Pancreas (tissue), 10 donors: ENCODE data around the gene KRTAP10-2. TPM values are rescaled to one million over a fixed set of nuclear protein-coding genes. Genes with fewer than 3 reads are reported as not detected.

Experiments
- ATAC-seq, 4 donors: fragments of 200-7000 bp; cut with Tn5 transposase; one replicate each; pipeline versions ENCODE4 v1.8.0 to v1.9.1; 2020; ENCODE audit warnings: mild to moderate bottlenecking in 4 of 4, moderate library complexity in 4 of 4
- DNase-seq, 6 donors: peaks; one replicate each; pipeline ENCODE4 v3.0.0-alpha.2; 2020
- FAIRE-seq: peaks from 2 replicates; lab custom pipeline; 2012; peaks lifted over from hg19 to GRCh38; lab: Jason Lieb, UNC
- H3K27ac ChIP-seq, 4 donors: fragments of 200-600 bp; sonication (generic); 1 replicate in 3 of 4; 2 replicates in 1 of 4; pipeline versions ENCODE4 v1.5.0 to v1.8.0; 2020
- H3K27me3 ChIP-seq, 4 donors: fragments of 200-600 bp; one replicate each; pipeline ENCODE4 v1.8.0; 2021
- H3K36me3 ChIP-seq, 3 donors: fragments of 200-600 bp; sonication (generic) in 1 of 3; one replicate each; pipeline versions ENCODE4 v1.5.0 to v1.8.0; 2020 to 2021
- H3K4me1 ChIP-seq, 3 donors: fragments of 200-600 bp; one replicate each; pipeline ENCODE4 v1.8.0; 2021
- H3K4me3 ChIP-seq, 4 donors: fragments of 200-600 bp; sonication (generic) in 2 of 4; one replicate each; pipeline versions ENCODE4 v1.5.0 to v1.8.0; 2020 to 2021
- H3K9me3 ChIP-seq, 4 donors: fragments of 200-600 bp; one replicate each; pipeline ENCODE4 v1.8.0; 2021
- WGBS, 2 donors: extraction: QIAGEN DNeasy Blood & Tissue Kit; methylation state at CpG; one replicate each; pipeline ENCODE4 v1.1.7; 2013; 5-methylcytosine and 5-hydroxymethylcytosine counted together
- intact Hi-C, 3 donors: fragments of 100-400 bp; cut with DNase I; formaldehyde crosslinking; loops; one replicate each; pipeline versions ENCODE4 v1.11.1 to v1.14.2; 2022
- polyA plus RNA-seq, 2 donors: library from polyadenylated mRNA; stranded (reverse); fragments of 200-250 nt; gene quantifications; one replicate each; pipeline ENCODE4 v1.2.3, GENCODE V29; 2013
- total RNA-seq, 6 donors: library from RNA; stranded (reverse); fragmentation: NEBNext Ultra II Directional in 4 of 6; extraction: Animal tissue kit (Norgen Biotek cat#: 25700) in 4 of 6; gene quantifications; one replicate each; pipeline versions ENCODE4 v1.2.1 to v1.2.4, GENCODE V29; 2021 to 2023
- TF ChIP-seq, protein P1 (sequence below), 4 donors: fragments of 200-600 bp; sonication (generic) in 3 of 4; IDR thresholded peaks; one replicate each; pipeline versions ENCODE4 v1.5.0 to v1.8.0; 2021; ENCODE audit warnings: antibody characterized with exemption in 4 of 4
- donor health status: healthy with polysubstance abuse.
- donor health status: DM: no; HTN: no; CAD: no; lungs with moderate emphysema.
- donor health status: DM: no; HTN: no; CAD: no.
- donor health status: control.
- donor health status: control.
- donor health status: Bipolar disorder and iron deficiency.
- donor health status: DM: yes; HTN: yes; CAD: no.
- donor health status: DM: no; HTN: no; CAD: no.
- donor health status: DM: no; HTN: no; CAD: no.
- donor health status: DM: yes; HTN: yes; CAD: no.

Gene KRTAP10-2
- total and polyA plus RNA-seq, 8 donors = not detected

DNA sequence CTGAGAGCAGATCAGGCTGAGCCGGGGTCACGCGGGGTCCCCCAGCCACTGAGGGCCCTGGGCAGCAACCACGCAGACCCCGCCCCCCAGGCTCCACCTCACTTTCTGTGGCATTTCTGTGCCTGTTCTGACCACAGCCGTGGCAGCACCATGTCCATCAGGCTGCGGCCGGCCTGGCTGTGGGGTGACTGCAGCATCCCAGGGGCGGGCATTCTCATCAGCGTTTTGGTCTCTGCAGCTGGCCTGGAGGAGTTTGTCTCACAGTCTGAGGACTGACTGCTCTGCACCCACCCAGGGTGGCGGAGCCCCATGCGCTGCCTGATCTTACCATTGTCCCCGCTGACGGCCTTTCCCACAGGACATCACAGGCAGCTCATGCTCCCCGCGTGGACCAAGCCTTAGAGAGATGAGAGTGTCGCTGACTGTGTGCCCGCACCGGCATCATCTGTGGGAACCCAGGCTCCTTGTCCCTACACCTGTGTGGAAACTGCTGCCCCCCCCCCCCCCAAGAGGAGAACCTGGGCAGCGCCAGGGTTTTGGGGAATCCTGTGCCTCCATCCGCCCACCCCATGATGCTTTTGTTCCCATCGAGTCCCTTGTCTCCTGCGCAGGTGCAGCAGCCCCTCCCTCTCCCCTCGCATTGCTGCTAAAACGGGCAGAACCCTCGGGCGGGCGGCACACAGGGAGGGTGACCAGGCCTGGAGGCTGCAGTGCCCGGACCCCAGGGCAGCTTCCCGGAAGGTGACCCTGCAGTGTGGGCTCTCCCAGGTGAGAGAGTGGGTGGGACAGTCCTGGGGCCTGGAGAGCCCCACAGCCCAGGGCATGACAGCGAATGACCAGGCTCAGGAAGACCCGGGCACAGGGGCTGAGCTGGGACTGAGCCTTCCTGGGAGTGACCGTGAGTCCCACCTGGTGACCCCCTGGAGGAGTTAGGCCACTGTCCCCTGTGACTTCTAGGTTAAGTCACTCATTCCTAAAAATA is 13.1 kb downstream of the KRTAP10-2 start:
- 79 to 86% methylated on average over 28 to 33 of the region's 33 CpGs for WGBS, 2 donors
- H3K4me3 ChIP-seq = no peak overlapping the region
- no peak overlapping the region for H3K27ac ChIP-seq
- FAIRE-seq (no peak), DNase-seq (no peak), ATAC-seq (no peak)
- no peaks in the 10 kb centered on the region for H3K36me3 ChIP-seq
- H3K4me1 ChIP-seq = no peaks in the 10 kb centered on the region
- no peaks in the 10 kb centered on the region for H3K9me3 ChIP-seq
- intact Hi-C loops = no loop called here
- no peaks in the 10 kb centered on the region for H3K27me3 ChIP-seq
- TF ChIP-seq, protein P1, sequence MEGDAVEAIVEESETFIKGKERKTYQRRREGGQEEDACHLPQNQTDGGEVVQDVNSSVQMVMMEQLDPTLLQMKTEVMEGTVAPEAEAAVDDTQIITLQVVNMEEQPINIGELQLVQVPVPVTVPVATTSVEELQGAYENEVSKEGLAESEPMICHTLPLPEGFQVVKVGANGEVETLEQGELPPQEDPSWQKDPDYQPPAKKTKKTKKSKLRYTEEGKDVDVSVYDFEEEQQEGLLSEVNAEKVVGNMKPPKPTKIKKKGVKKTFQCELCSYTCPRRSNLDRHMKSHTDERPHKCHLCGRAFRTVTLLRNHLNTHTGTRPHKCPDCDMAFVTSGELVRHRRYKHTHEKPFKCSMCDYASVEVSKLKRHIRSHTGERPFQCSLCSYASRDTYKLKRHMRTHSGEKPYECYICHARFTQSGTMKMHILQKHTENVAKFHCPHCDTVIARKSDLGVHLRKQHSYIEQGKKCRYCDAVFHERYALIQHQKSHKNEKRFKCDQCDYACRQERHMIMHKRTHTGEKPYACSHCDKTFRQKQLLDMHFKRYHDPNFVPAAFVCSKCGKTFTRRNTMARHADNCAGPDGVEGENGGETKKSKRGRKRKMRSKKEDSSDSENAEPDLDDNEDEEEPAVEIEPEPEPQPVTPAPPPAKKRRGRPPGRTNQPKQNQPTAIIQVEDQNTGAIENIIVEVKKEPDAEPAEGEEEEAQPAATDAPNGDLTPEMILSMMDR (IDR thresholded peaks at IDR 0.05) = no peak

DNA sequence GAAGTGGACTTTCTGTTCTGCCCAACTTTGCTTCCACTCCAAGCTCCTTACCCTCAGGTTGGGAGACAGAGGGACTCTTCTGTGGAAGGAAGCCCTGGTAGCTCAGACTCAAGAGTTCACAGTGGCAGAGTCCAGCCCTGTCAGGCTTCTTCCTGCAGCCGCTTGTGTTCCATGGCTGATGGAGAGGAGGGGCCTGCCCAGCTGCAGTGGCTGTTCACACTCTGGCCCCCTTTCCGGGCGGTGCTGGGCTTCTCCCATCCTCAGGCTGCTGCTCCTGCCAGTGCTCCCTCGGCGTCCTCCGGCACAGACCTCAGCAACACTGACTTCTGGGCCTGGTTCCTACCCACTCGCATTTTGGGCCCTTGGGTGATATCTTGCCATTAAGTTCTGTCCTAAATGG is 15.3 kb downstream of the KRTAP10-2 start:
- no peaks in the 10 kb centered on the region for H3K27me3 ChIP-seq
- H3K9me3 ChIP-seq = no peaks in the 10 kb centered on the region
- intact Hi-C loops = no loop called here
- DNase-seq = no peak
- no peak overlapping the region for H3K27ac ChIP-seq
- no peak for ATAC-seq
- TF ChIP-seq, protein P1 (IDR thresholded peaks at IDR 0.05) = no peak
- no peaks in the 10 kb centered on the region for H3K36me3 ChIP-seq
- WGBS, 2 donors = 48 to 54% methylated on average over 7 of the region's 7 CpGs
- H3K4me3 ChIP-seq = no peak overlapping the region
- FAIRE-seq = no peak
- no peaks in the 10 kb centered on the region for H3K4me1 ChIP-seq

DNA sequence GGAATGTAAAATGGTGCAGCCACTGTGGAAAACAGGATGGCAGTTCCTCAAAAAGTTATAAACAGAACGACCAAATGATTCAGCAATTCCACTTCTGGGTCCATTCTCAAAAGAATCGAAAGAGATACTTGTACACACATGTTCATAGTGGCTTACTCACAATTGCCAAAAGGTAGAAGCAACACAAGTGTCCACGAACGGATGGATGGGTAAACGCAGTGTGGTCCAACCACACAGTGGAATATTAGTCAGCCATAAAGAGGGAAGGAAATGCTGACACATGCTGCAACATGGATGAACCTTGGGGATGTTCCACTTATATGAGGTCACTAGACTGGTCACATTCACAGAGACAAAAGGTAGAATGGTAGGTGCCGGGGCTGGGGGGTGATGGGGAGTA is 16.6 kb downstream of the KRTAP10-2 start:
- Histone ChIP-seq H3K4me1 (no peaks in the 10 kb centered on the region), H3K4me3 (no peak overlapping the region), H3K27me3 (no peaks in the 10 kb centered on the region), H3K9me3 (no peaks in the 10 kb centered on the region), H3K27ac (no peak overlapping the region), H3K36me3 (no peaks in the 10 kb centered on the region)
- intact Hi-C loops = no loop called here
- FAIRE-seq (no peak), DNase-seq (no peak), ATAC-seq (no peak)
- 89% methylated on average over 6 of the region's 6 CpGs for WGBS, 2 donors
- TF ChIP-seq, protein P1 (IDR thresholded peaks at IDR 0.05) = no peak

DNA sequence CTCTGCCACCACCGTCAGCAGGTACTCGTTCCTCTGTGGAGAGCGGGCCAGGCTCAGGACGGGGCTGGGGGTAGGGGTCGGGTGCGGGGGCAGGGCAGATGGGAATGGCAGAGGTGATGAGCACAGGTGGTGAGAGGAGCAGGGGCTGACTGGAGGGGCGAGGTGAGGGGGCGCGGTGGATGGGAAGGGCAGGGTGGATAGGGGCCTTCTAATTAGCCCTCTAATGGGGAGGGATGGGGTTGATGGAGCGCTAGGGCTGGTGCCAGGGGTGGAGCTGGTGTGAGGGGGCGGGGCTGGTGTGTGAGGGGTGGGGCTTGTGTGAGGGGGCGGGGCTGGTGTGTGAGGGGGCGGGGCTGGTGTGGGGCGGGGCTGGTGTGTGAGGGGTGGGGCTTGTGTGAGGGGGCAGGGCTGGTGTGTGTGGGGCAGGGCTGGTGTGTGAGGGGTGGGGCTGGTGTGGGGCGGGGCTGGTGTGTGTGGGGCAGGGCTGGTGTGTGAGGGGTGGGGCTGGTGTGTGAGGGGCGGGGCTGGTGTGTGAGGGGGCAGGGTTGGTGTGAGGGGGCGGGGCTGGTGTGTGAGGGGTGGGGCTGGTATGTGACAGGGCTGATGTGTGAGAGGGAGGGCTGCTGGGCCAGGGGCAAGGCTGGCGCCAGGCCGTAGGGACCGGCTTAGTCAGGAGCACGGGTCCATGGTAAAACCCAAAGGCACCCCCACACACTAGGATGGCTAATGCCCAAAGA is 17.2 kb downstream of the KRTAP10-2 start:
- H3K36me3 ChIP-seq = no peaks in the 10 kb centered on the region
- no peak overlapping the region for H3K27ac ChIP-seq
- no peaks in the 10 kb centered on the region for H3K9me3 ChIP-seq
- ATAC-seq (no peak), FAIRE-seq (no peak), DNase-seq (no peak)
- H3K4me3 ChIP-seq = no peak overlapping the region
- intact Hi-C loops = no loop called here
- 79 to 82% methylated on average over 13 to 19 of the region's 21 CpGs for WGBS, 2 donors
- TF ChIP-seq, protein P1 (IDR thresholded peaks at IDR 0.05) = no peak
- no peaks in the 10 kb centered on the region for H3K27me3 ChIP-seq
- no peaks in the 10 kb centered on the region for H3K4me1 ChIP-seq
